Activated CD8-positive, alpha-beta memory T cell treated with anti-CD3 and anti-CD28 coated beads, Interleukin-2, amount 10 ng/mL, durations not matched to agents 7 days and 5 days (primary cell): Measurements from ENCODE around the gene PGLYRP3. TPM values are rescaled to one million over a fixed set of nuclear protein-coding genes. Genes with fewer than 3 reads are reported as not detected.
"Not testable (repeated sequence)": the region's sequence is repeated elsewhere in the genome, so short reads cannot be mapped to it uniquely, and the experiment has no call there.

Source experiments
- ATAC-seq: fragments of 150-1000 bp; cut with Tn5 transposase; one replicate; pipeline ENCODE4 v1.10.0; 2021; ENCODE audit warnings: moderate library complexity
- CTCF ChIA-PET: fragments of 350-600 bp; sonication (Branson Sonifier 250); formaldehyde crosslinking; loops from one replicate; lab custom pipeline; 2021; ENCODE audit warnings: antibody characterized with exemption; lab: Charles Lee
- DNase-seq: peaks from one replicate; pipeline ENCODE4 v3.0.0-alpha.2; 2020
- H3K27ac Mint-ChIP-seq: one replicate; pipeline ENCODE4 v1.8.0; 2021; ENCODE audit warnings: mild to moderate bottlenecking, mixed read lengths
- H3K27me3 Mint-ChIP-seq: one replicate; pipeline ENCODE4 v1.8.0; 2021; ENCODE audit warnings: mixed read lengths
- H3K36me3 Mint-ChIP-seq: one replicate; pipeline ENCODE4 v1.8.0; 2021; ENCODE audit warnings: mild to moderate bottlenecking, mixed read lengths
- H3K4me1 Mint-ChIP-seq: one replicate; pipeline ENCODE4 v1.8.0; 2021; ENCODE audit warnings: mixed read lengths
- H3K4me3 Mint-ChIP-seq: one replicate; pipeline ENCODE4 v1.8.0; 2021; ENCODE audit warnings: mild to moderate bottlenecking, moderate library complexity, mixed read lengths
- H3K9me3 Mint-ChIP-seq: one replicate; pipeline ENCODE4 v1.8.0; 2022; ENCODE audit warnings: low read depth, mixed read lengths
- total RNA-seq, 2 experiments: library from RNA; stranded (reverse); gene quantifications; one replicate each; pipeline ENCODE4 v1.2.3, GENCODE V29; 2021

The PGLYRP3 gene
- total RNA-seq, 2 experiments from 2014 or later: not detected

- Mint-ChIP-seq H3K4me3 (no peak overlapping the region), H3K27ac (no peak overlapping the region), H3K9me3 (peaks cover 2% of the 10 kb centered on the region), H3K27me3 (peaks cover 26% of the 10 kb centered on the region), H3K36me3 (no peaks in the 10 kb centered on the region), H3K4me1 (no peaks in the 10 kb centered on the region)
- CTCF ChIA-PET: no interaction called here
- DNase-seq (no peak), ATAC-seq (no peak)
These were observed 9.8 kb upstream of the PGLYRP3 start for GRCh38 chr1:153322568-153322967.

- ATAC-seq, H3K4me3 Mint-ChIP-seq, CTCF ChIA-PET, H3K9me3 Mint-ChIP-seq, DNase-seq, H3K27ac Mint-ChIP-seq, H3K36me3 Mint-ChIP-seq, H3K4me1 Mint-ChIP-seq: not testable (repeated sequence)
- H3K27me3 Mint-ChIP-seq: peaks cover 36% of the 10 kb centered on the region
These were observed 5.4 kb upstream of the PGLYRP3 start for GRCh38 chr1:153318145-153318544.

- H3K4me3 Mint-ChIP-seq, ATAC-seq, H3K4me1 Mint-ChIP-seq, H3K27ac Mint-ChIP-seq, CTCF ChIA-PET, H3K9me3 Mint-ChIP-seq, DNase-seq, H3K36me3 Mint-ChIP-seq: not testable (repeated sequence)
- peaks cover 37% of the 10 kb centered on the region for H3K27me3 Mint-ChIP-seq
These were observed 3.3 kb upstream of the PGLYRP3 start for GRCh38 chr1:153316013-153316412.

- peaks cover 37% of the 10 kb centered on the region for H3K27me3 Mint-ChIP-seq
- H3K36me3 Mint-ChIP-seq, DNase-seq, CTCF ChIA-PET, H3K9me3 Mint-ChIP-seq, H3K27ac Mint-ChIP-seq, ATAC-seq, H3K4me1 Mint-ChIP-seq, H3K4me3 Mint-ChIP-seq: not testable (repeated sequence)
These were observed 1.6 kb upstream of the PGLYRP3 start for GRCh38 chr1:153314388-153314787.

GRCh38 chr1:153313288-153313687, 536 bp upstream of the PGLYRP3 start:
- no peak overlapping the region for H3K27ac Mint-ChIP-seq
- ATAC-seq (no peak), DNase-seq (no peak)
- H3K4me1 Mint-ChIP-seq: no peaks in the 10 kb centered on the region
- CTCF ChIA-PET: no interaction called here
- H3K9me3 Mint-ChIP-seq: no peaks in the 10 kb centered on the region
- no peak overlapping the region for H3K4me3 Mint-ChIP-seq
- no peaks in the 10 kb centered on the region for H3K36me3 Mint-ChIP-seq
- H3K27me3 Mint-ChIP-seq: peaks cover 28% of the 10 kb centered on the region

- CTCF ChIA-PET: no interaction called here
These were observed 2.2 kb downstream of the PGLYRP3 start for GRCh38 chr1:153310526-153310925.

GRCh38 chr1:153309441-153309840, 3.3 kb downstream of the PGLYRP3 start:
- H3K4me3 Mint-ChIP-seq: no peak overlapping the region
- DNase-seq: no peak
- H3K27ac Mint-ChIP-seq: no peak overlapping the region
- H3K27me3 Mint-ChIP-seq: peaks cover 17% of the 10 kb centered on the region
- H3K9me3 Mint-ChIP-seq: no peaks in the 10 kb centered on the region
- no peak for ATAC-seq
- CTCF ChIA-PET: no interaction called here
- no peaks in the 10 kb centered on the region for H3K4me1 Mint-ChIP-seq
- H3K36me3 Mint-ChIP-seq: no peaks in the 10 kb centered on the region

More at GRCh38 chr1:153310526-153310925, 2.2 kb downstream of the PGLYRP3 start:
- H3K27ac Mint-ChIP-seq: no peak overlapping the region
- H3K36me3 Mint-ChIP-seq: no peaks in the 10 kb centered on the region
- no peaks in the 10 kb centered on the region for H3K4me1 Mint-ChIP-seq
- peaks cover 17% of the 10 kb centered on the region for H3K27me3 Mint-ChIP-seq
- H3K9me3 Mint-ChIP-seq: no peaks in the 10 kb centered on the region
- DNase-seq: no peak
- no peak for ATAC-seq
- no peak overlapping the region for H3K4me3 Mint-ChIP-seq

GRCh38 chr1:153308540-153308939, 4.2 kb downstream of the PGLYRP3 start:
- CTCF ChIA-PET: no interaction called here
- Mint-ChIP-seq H3K36me3 (no peaks in the 10 kb centered on the region), H3K4me3 (no peak overlapping the region), H3K4me1 (no peaks in the 10 kb centered on the region), H3K27me3 (peaks cover 18% of the 10 kb centered on the region), H3K9me3 (no peaks in the 10 kb centered on the region), H3K27ac (no peak overlapping the region)
- ATAC-seq (no peak), DNase-seq (no peak)

GRCh38 chr1:153307221-153307600, 5.5 kb downstream of the PGLYRP3 start:
- no peaks in the 10 kb centered on the region for H3K4me1 Mint-ChIP-seq
- no peaks in the 10 kb centered on the region for H3K9me3 Mint-ChIP-seq
- CTCF ChIA-PET: no interaction called here
- no peak overlapping the region for H3K27ac Mint-ChIP-seq
- ATAC-seq: no peak
- no peak for DNase-seq
- no peaks in the 10 kb centered on the region for H3K36me3 Mint-ChIP-seq
- no peak overlapping the region for H3K4me3 Mint-ChIP-seq
- H3K27me3 Mint-ChIP-seq: peaks cover 15% of the 10 kb centered on the region

GRCh38 chr1:153306303-153307220, 6.2 kb downstream of the PGLYRP3 start:
- Mint-ChIP-seq H3K27ac (no peak overlapping the region), H3K9me3 (no peaks in the 10 kb centered on the region), H3K27me3 (peaks cover 14% of the 10 kb centered on the region), H3K4me3 (no peak overlapping the region), H3K36me3 (no peaks in the 10 kb centered on the region), H3K4me1 (no peaks in the 10 kb centered on the region)
- ATAC-seq (no peak), DNase-seq (no peak)
- CTCF ChIA-PET: no interaction called here

GRCh38 chr1:153305682-153306081, 7.1 kb downstream of the PGLYRP3 start:
- H3K36me3 Mint-ChIP-seq: no peaks in the 10 kb centered on the region
- H3K4me3 Mint-ChIP-seq: no peak overlapping the region
- CTCF ChIA-PET: no interaction called here
- H3K27me3 Mint-ChIP-seq: peaks cover 11% of the 10 kb centered on the region
- H3K9me3 Mint-ChIP-seq: no peaks in the 10 kb centered on the region
- H3K4me1 Mint-ChIP-seq: no peaks in the 10 kb centered on the region
- DNase-seq (no peak), ATAC-seq (no peak)
- H3K27ac Mint-ChIP-seq: no peak overlapping the region

- H3K36me3 Mint-ChIP-seq: no peaks in the 10 kb centered on the region
- CTCF ChIA-PET: no interaction called here
- H3K27ac Mint-ChIP-seq: no peak overlapping the region
- peaks cover 8% of the 10 kb centered on the region for H3K27me3 Mint-ChIP-seq
- ATAC-seq (no peak), DNase-seq (no peak)
- no peak overlapping the region for H3K4me3 Mint-ChIP-seq
- no peaks in the 10 kb centered on the region for H3K9me3 Mint-ChIP-seq
- no peaks in the 10 kb centered on the region for H3K4me1 Mint-ChIP-seq
These were observed 10.4 kb downstream of the PGLYRP3 start for GRCh38 chr1:153302308-153302707.

GRCh38 chr1:153293851-153294250, 18.9 kb downstream of the PGLYRP3 start:
- no peak overlapping the region for H3K27ac Mint-ChIP-seq
- peaks cover 7% of the 10 kb centered on the region for H3K27me3 Mint-ChIP-seq
- CTCF ChIA-PET: no interaction called here
- H3K4me1 Mint-ChIP-seq: peaks cover 27% of the 10 kb centered on the region
- no peak overlapping the region for H3K4me3 Mint-ChIP-seq
- no peaks in the 10 kb centered on the region for H3K9me3 Mint-ChIP-seq
- no peak for ATAC-seq
- no peaks in the 10 kb centered on the region for H3K36me3 Mint-ChIP-seq
- no peak for DNase-seq

GRCh38 chr1:153293480-153293775, 19.3 kb downstream of the PGLYRP3 start:
- Mint-ChIP-seq H3K27me3 (peaks cover 7% of the 10 kb centered on the region), H3K4me3 (no peak overlapping the region), H3K9me3 (no peaks in the 10 kb centered on the region), H3K4me1 (peaks cover 27% of the 10 kb centered on the region), H3K27ac (no peak overlapping the region), H3K36me3 (no peaks in the 10 kb centered on the region)
- no peak for ATAC-seq
- DNase-seq: peak; percentile 22
- CTCF ChIA-PET: no interaction called here
